NCI-H510A treated with DMSO at 0.1 percent for 48 hours (cell line): Measurements from ENCODE around the gene SNRK.

Experiments
- DNase-seq: peaks from one replicate; lab custom pipeline; 2025; lab: John Stamatoyannopoulos, UW

The SNRK gene

DNA sequence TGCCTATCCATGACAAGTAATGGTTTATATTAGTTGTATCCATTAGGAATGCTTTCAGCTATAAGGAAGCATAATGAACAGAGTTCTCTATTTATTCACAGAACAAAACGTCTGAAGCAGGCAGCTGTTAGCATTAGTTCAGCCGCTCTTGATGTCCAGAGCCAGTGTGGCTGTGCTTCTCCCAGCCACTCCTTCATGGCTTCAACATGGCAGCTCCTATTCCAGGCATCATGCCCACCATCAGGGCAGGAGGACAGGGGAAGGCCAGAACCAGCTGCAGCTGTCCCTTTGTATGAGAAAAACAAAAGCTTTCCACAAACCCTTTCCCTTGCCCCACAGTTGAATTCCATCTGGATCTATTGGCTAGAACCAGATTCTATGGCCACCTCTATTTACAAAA, 12.9 kb upstream of the SNRK start:
- no peak for DNase-seq

GRCh38 chr3:43279082-43279481, 7.3 kb upstream of the SNRK start:
- DNase-seq: no peak

- no peak for DNase-seq
These were observed 6.8 kb upstream of the SNRK start for GRCh38 chr3:43279532-43279931.

- no peak for DNase-seq
These were observed 5.3 kb upstream of the SNRK start for GRCh38 chr3:43281020-43281419.

DNA sequence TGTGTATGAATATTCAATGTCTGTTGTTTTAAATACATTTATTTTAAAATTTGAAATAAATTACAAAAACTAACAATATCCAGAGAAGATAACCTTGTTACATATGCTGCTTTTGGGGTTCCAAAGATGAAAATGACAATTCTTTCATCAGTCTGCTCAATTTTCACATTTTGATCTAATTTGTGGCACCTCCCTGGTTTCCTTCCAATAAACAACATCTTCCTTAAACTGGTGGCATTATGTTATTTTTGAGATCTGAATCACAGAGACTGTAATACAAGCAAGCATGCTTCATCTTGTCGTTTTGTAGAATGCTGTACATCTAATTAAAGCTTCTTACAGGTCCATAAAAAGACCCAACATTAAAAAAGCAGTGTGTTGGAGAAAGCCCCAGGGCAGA, 2.2 kb upstream of the SNRK start:
- no peak for DNase-seq

DNA sequence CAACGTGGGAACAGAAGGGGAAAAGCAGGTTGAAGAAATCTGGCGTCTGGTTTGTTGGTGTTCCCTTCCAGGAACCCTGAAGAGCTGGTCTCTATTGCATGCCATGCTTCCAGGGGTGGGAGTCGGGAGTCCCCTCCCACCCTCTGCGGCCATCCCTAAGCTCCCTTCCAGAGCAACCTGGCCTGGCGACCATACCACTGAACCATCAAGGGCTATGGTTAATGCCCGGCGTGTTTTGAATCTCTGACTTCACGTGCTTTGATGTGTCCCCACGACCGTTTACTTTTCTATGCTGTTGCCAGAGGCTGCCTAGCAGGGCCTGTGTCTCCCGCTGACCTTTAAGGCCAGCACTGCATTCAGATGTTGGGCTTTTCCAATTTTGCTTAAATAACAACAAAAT, 696 bp upstream of the SNRK start:
- DNase-seq: no peak

- DNase-seq: no peak
These were observed 630 bp downstream of the SNRK start for GRCh38 chr3:43286841-43287499.

GRCh38 chr3:43287500-43287873, 1.1 kb downstream of the SNRK start:
- no peak for DNase-seq

DNA sequence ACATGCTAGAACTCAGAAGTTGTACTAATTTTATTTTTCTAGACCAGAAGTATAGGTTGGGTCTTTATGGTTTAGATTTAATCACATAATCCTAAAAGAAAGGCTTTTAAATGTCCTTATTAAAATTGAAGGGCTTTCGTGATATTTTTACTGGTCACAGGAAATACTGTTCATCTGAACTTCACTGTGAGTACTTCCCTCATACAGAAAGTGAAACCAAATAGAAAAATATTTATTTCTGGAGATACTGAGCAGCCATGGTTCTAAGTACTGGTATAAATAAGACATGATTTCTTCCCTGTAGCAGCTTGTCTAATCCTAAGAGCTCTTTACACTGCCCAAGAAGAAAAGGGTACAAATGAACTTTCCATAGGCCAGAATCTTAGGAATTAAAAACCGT, 2.0 kb downstream of the SNRK start:
- no peak for DNase-seq

- DNase-seq: no peak
These were observed 2.5 kb downstream of the SNRK start for GRCh38 chr3:43288850-43289249.

DNA sequence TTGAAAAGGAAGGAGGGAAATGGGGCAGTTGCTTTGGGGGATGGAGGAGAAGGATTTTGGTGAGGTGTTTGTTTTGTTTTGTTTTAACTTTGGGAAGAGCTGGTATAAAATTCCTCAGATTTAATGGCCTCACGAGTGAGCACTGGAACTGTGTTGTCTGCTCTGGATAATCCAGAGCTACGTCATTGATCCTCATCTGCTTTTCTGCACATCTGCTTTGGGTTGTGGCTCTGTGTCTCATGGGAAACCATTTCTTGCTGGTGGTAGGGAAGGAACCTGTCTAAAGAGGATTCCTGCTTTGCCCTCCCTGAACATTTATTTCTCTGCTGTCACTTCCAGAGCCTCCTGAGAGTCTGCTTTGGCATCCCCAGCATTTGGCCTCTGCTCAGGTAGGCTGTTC, 3.1 kb downstream of the SNRK start:
- DNase-seq: no peak

DNA sequence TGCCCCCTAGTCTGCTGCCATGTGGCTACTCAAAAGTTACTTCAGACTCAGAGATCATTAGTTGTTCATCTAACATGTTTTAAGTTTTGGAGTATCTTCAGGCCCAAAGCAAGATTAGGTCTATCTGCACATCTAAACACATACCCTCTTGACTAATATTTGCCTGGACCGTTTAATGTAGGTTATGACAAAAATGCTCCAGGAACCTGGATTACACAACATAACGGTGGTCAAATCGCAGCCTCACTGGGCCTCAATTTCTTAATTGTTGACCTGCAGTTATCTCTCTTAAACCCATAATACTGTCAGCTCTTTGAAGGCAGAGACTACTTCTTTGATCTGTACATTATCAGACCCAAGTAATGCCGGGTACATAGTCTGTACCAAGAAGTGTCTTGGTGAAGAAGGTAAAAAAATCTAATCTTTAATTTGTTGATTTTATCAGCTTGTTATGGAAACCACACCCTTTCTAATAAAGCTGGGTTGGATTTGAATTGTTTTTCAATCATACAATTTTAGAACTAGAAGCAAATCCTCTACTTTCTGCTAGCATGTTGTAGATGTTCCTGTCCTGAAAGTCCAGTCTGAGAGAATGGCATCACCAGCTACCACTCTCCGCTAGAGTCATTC, 3.6 kb downstream of the SNRK start:
- no peak for DNase-seq

DNA sequence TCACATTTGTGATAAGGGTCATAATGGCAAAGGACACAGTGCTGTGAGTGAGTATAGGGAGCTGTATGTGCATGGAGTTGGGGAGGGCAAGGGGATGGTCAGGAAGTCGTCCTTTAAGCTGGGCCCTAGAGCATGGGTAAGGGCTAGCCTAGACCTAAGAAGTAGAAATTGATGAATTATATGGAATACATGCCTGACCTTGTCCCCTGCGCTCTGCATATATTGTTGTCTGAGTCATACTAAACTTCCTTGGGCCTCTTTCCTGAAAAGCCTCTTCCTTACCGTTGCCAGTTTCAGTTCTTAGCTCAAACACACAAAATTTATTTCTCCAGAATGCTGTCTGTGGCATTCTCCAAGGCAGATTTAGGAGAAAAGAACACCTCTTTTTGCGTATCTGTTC, 4.6 kb downstream of the SNRK start:
- no peak for DNase-seq

DNA sequence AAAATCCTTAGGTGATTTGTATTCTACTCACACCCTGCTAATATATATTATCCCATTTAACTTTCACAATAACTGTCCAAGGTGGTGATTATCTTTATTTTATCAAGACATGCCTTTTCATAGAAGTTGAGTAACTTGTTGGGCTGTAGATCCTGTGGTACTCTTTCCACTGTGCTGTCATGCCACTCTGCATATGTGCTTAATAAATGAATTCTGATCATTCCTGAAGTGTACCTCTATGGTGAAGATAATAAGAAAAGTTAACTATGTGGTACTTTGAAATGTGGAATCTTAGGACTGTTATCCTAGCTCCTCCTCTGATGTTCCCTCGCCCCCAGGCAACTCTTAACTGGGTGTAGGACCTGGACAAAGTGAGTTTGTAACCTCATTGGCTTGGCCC, 5.2 kb downstream of the SNRK start:
- DNase-seq: no peak

- no peak for DNase-seq
These were observed 8.6 kb downstream of the SNRK start for GRCh38 chr3:43294975-43295374.

GRCh38 chr3:43296565-43296964, 10.2 kb downstream of the SNRK start:
- no peak for DNase-seq

GRCh38 chr3:43298292-43298691, 12.0 kb downstream of the SNRK start:
- DNase-seq: no peak

- no peak for DNase-seq
These were observed 12.4 kb downstream of the SNRK start for GRCh38 chr3:43298761-43299160.

GRCh38 chr3:43302116-43302880, 16.0 kb downstream of the SNRK start:
- no peak for DNase-seq

GRCh38 chr3:43304126-43304525, 17.8 kb downstream of the SNRK start:
- DNase-seq: no peak

DNA sequence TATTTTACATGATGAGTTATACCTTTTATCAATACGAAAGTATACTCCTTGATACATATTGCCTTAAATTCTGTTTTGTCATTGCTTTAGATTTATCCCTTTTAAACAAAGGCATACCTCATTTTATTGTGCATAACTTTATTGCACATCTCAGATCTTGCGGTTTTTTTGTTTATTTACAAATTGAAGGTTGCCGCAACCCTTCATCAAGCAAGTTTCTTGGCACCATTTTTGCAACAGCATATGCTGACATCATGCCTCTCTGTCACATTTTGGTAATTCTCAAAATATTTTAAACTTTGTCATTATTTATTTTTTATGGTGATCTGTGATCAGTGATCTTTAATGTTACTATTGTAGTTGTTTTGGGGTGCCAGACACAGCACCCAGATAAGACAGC, 20.9 kb downstream of the SNRK start:
- no peak for DNase-seq

- no peak for DNase-seq
These were observed 21.3 kb downstream of the SNRK start for GRCh38 chr3:43307649-43308048.
